Activated B cell treated with CpG ODN at 0.5 μM for 24 hours (primary cell): ENCODE data around the gene NRXN3. TPM values are rescaled to one million over a fixed set of nuclear protein-coding genes. Genes with fewer than 3 reads are reported as not detected.

ENCODE experiments used
- ATAC-seq: fragments of 200-7000 bp; cut with Tn5 transposase; one replicate; pipeline ENCODE4 v1.10.0; 2021; ENCODE audit warnings: low read depth, mild to moderate bottlenecking, moderate library complexity
- CTCF ChIA-PET: fragments of 350-600 bp; sonication (Branson Sonifier 250); formaldehyde crosslinking; loops from one replicate; lab custom pipeline; 2021; ENCODE audit warnings: antibody characterized with exemption; lab: Charles Lee
- POLR2A ChIA-PET: fragments of 350-600 bp; sonication (Branson Sonifier 250); formaldehyde crosslinking; loops from one replicate; lab custom pipeline; 2021; ENCODE audit warnings: antibody characterized with exemption; lab: Charles Lee
- DNase-seq: peaks from one replicate; pipeline ENCODE4 v3.0.0; 2022
- H3K27ac Mint-ChIP-seq: one replicate; pipeline ENCODE4 v1.8.0; 2020; ENCODE audit warnings: mixed read lengths
- H3K27me3 Mint-ChIP-seq: one replicate; pipeline ENCODE4 v1.8.0; 2021; ENCODE audit warnings: mixed read lengths
- H3K36me3 Mint-ChIP-seq: one replicate; pipeline ENCODE4 v1.8.0; 2021; ENCODE audit warnings: low read depth, mixed read lengths
- H3K4me1 Mint-ChIP-seq: one replicate; pipeline ENCODE4 v1.8.0; 2021; ENCODE audit warnings: mixed read lengths
- H3K4me3 Mint-ChIP-seq: one replicate; pipeline ENCODE4 v1.8.0; 2020; ENCODE audit warnings: mild to moderate bottlenecking, mixed read lengths
- H3K9me3 Mint-ChIP-seq: one replicate; pipeline ENCODE4 v1.8.0; 2020; ENCODE audit warnings: mixed read lengths
- intact Hi-C: fragments of 100-400 bp; cut with micrococcal nuclease; formaldehyde crosslinking; loops from one replicate; pipeline ENCODE4 v1.15.1; 2024
- total RNA-seq: library from RNA; stranded (reverse); gene quantifications from 2 replicates; pipeline ENCODE4 v1.2.3, GENCODE V29; 2022
- TF ChIP-seq, protein P1 (sequence below): fragments of 200-600 bp; IDR thresholded peaks from one replicate; pipeline ENCODE4 v1.8.0; 2022; ENCODE audit warnings: antibody characterized with exemption, mild to moderate bottlenecking

NRXN3 gene
- total RNA-seq, 1 donor from 2014 or later = not detected

DNA sequence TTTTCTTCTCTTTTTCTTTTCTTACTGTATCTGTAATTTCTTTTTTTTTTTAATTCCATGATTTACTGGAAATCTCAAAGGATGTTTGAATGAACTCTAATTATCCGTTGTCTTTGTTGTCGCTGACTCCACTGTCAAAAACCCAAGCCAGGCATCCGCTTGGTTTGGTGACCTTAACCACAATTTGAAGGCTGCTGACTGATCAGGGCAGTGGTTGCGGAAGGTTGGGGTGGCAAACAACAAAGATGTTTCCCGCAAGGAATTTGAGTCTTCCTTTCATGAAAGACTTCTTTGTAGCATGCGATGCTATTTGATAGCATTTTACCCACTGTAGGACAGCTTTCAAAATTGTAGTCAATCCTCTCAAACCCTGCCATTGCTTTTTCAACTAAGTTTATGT is 1027.3 kb downstream of the NRXN3 start:
- ATAC-seq = no peak
- H3K4me3 Mint-ChIP-seq = no peak overlapping the region
- intact Hi-C loops = no loop called here
- TF ChIP-seq, protein P1, sequence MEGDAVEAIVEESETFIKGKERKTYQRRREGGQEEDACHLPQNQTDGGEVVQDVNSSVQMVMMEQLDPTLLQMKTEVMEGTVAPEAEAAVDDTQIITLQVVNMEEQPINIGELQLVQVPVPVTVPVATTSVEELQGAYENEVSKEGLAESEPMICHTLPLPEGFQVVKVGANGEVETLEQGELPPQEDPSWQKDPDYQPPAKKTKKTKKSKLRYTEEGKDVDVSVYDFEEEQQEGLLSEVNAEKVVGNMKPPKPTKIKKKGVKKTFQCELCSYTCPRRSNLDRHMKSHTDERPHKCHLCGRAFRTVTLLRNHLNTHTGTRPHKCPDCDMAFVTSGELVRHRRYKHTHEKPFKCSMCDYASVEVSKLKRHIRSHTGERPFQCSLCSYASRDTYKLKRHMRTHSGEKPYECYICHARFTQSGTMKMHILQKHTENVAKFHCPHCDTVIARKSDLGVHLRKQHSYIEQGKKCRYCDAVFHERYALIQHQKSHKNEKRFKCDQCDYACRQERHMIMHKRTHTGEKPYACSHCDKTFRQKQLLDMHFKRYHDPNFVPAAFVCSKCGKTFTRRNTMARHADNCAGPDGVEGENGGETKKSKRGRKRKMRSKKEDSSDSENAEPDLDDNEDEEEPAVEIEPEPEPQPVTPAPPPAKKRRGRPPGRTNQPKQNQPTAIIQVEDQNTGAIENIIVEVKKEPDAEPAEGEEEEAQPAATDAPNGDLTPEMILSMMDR = no peak
- no peaks in the 10 kb centered on the region for H3K27me3 Mint-ChIP-seq
- no peak overlapping the region for H3K27ac Mint-ChIP-seq
- CTCF ChIA-PET = no interaction called here
- H3K36me3 Mint-ChIP-seq = no peaks in the 10 kb centered on the region
- POLR2A ChIA-PET = no interaction called here
- no peak for DNase-seq
- H3K4me1 Mint-ChIP-seq = no peaks in the 10 kb centered on the region
- peaks cover 5% of the 10 kb centered on the region for H3K9me3 Mint-ChIP-seq

DNA sequence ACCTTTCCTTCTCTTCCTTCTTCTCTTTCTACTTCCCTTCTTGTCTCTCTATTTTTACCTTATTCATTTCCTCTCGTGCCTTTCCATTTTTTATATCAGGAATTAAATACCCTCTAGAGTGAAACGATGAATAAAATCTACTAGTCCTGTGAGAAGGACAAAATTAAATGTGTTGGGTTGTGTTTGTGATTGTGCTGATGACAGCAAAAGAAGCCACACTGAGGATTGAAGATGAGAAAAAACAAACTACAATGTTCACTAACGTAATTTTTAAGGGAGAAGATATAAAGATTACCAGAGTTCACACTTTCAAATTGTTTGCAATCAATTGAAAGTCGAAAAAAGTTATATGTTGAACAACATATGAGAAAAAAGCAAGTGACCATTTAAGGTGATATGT is 1029.0 kb downstream of the NRXN3 start:
- TF ChIP-seq, protein P1 = no peak
- POLR2A ChIA-PET = no interaction called here

DNA sequence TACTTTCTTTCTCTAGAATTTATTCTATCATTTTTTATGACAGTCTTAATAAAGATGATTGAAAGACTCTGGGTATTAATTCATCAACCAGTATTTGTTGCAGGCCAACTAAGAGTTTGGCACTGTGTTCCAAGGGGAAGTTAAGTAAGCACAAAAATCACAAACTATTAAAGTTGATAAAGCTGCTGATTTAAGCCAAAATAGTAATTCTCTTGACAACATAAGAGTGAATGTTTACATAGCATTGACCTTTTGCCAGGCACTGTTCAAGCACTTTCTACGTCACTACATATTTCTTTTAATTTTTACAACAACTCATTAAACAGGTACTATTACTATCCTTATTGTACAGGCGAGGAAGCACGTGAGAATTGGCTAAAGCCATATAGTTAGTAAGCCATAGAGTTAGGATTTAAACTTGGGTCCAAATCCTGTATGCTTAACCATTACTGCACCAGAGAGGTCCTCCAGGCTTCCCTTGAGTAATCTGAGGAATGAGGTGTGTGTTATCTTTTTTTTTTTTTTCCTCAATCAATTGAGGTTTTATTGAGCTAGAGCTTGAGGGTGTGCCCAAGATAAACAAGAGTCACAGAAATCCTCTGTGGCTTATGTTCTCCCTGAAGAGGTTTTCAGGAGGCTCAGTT is 1031.5 kb downstream of the NRXN3 start:
- H3K27me3 Mint-ChIP-seq = no peaks in the 10 kb centered on the region
- peaks cover 5% of the 10 kb centered on the region for H3K9me3 Mint-ChIP-seq
- TF ChIP-seq, protein P1 = no peak
- intact Hi-C loops = no loop called here
- no peaks in the 10 kb centered on the region for H3K36me3 Mint-ChIP-seq
- ATAC-seq (no peak), DNase-seq (no peak)
- H3K4me3 Mint-ChIP-seq = no peak overlapping the region
- POLR2A ChIA-PET = no interaction called here
- H3K27ac Mint-ChIP-seq = no peak overlapping the region
- CTCF ChIA-PET = no interaction called here
- no peaks in the 10 kb centered on the region for H3K4me1 Mint-ChIP-seq

More for the DNA sequence above, 1029.0 kb downstream of the NRXN3 start:
- DNase-seq (no peak), ATAC-seq (no peak)
- Mint-ChIP-seq H3K4me1 (no peaks in the 10 kb centered on the region), H3K36me3 (no peaks in the 10 kb centered on the region), H3K4me3 (no peak overlapping the region), H3K9me3 (peaks cover 5% of the 10 kb centered on the region), H3K27me3 (no peaks in the 10 kb centered on the region), H3K27ac (no peak overlapping the region)
- CTCF ChIA-PET = no interaction called here
- intact Hi-C loops = no loop called here

DNA sequence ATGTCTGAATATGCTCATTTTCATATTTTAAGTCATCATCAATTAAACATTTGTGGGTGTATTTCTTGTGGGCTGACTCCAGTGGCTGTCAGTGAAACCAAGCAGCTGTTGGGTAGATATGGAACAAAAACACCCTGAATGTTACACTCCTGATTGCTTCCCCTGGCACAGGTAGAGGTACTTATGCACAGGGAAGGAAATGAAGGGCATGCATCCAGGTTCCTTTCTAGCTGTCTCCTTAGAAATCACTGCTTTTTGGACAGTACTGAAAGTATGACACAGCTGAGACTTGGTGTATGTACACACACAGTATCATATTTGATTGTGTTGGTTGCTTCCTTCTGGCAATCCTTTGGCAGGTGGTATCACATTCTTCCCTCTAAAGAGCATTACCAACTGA is 1034.4 kb downstream of the NRXN3 start:
- intact Hi-C loops = no loop called here
- ATAC-seq (no peak), DNase-seq (no peak)
- Mint-ChIP-seq H3K4me3 (no peak overlapping the region), H3K27me3 (no peaks in the 10 kb centered on the region), H3K4me1 (no peaks in the 10 kb centered on the region), H3K27ac (no peak overlapping the region), H3K36me3 (no peaks in the 10 kb centered on the region), H3K9me3 (peaks cover 4% of the 10 kb centered on the region)
- ChIA-PET POLR2A (no interaction called here), CTCF (no interaction called here)
- TF ChIP-seq, protein P1 = no peak

DNA sequence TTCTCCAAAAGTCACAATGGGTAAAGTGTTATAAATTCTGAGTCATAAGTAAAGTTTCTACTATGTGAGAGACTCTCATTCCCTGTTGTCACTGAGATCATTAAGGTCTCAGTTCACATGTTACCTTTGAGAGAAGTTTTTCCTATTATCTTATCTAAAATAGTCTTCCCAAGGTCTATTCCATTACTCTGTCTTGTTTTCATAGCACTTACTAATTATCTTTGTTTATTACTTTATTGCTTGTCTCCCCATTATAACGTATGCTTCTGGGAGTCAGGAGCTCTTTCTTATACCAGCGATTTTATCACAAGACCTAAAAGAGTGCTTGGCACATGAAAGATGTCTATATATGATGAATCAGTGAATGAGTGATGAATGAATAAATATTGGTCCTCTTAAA is 1039.2 kb downstream of the NRXN3 start:
- ATAC-seq = no peak
- CTCF ChIA-PET = no interaction called here
- intact Hi-C loops = no loop called here
- Mint-ChIP-seq H3K4me1 (no peaks in the 10 kb centered on the region), H3K36me3 (no peaks in the 10 kb centered on the region), H3K27ac (no peak overlapping the region), H3K27me3 (no peaks in the 10 kb centered on the region), H3K4me3 (no peak overlapping the region), H3K9me3 (peaks cover 3% of the 10 kb centered on the region)
- TF ChIP-seq, protein P1 = no peak
- POLR2A ChIA-PET = no interaction called here
- DNase-seq = no peak
